Gastrocnemius medialis (tissue), 4 donors: ENCODE measurements around the gene MEF2D.

Experiments used
- POLR2A ChIP-seq, 2 donors: fragments of 450-650 bp; IDR thresholded peaks; one replicate each; pipeline ENCODE4 v1.6.1; 2017; ENCODE audit warnings: antibody characterized with exemption in 2 of 2, mild to moderate bottlenecking in 2 of 2, moderate library complexity in 2 of 2
- TF ChIP-seq, protein P1 (sequence below), 5 experiments: fragments of 450-650 bp in 3 of 5; fragments of 200-600 bp in 2 of 5; sonication (generic) in 2 of 5; IDR thresholded peaks in 4 of 5; conservative IDR thresholded peaks in 1 of 5; 1 replicate in 4 of 5; 2 replicates in 1 of 5; pipeline ENCODE4 v1.5.1; 2016 to 2019; ENCODE audit warnings: antibody characterized with exemption in 5 of 5, mild to moderate bottlenecking in 3 of 5, moderate library complexity in 3 of 5

DNA sequence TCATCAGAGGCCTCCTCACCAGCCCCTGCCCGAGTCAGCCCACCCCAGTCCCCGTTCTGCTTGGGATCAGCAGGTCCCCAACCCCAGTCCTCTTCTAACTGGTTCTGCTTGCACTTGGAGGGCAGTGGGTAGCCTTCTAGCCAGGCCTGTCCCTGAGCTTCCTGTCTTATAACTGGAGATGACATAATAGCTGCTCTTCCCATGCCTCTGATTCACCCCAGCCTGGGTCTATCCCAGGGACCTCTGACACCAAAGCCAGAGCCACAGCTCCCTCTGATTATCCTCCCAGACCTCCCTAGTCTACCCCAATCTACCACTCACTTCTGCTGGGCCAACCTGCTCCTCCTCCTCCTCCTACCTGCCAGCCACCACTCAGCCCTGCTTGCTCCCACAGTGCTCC, 40.4 kb upstream of the MEF2D start:
- TF ChIP-seq, protein P1, sequence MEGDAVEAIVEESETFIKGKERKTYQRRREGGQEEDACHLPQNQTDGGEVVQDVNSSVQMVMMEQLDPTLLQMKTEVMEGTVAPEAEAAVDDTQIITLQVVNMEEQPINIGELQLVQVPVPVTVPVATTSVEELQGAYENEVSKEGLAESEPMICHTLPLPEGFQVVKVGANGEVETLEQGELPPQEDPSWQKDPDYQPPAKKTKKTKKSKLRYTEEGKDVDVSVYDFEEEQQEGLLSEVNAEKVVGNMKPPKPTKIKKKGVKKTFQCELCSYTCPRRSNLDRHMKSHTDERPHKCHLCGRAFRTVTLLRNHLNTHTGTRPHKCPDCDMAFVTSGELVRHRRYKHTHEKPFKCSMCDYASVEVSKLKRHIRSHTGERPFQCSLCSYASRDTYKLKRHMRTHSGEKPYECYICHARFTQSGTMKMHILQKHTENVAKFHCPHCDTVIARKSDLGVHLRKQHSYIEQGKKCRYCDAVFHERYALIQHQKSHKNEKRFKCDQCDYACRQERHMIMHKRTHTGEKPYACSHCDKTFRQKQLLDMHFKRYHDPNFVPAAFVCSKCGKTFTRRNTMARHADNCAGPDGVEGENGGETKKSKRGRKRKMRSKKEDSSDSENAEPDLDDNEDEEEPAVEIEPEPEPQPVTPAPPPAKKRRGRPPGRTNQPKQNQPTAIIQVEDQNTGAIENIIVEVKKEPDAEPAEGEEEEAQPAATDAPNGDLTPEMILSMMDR (IDR thresholded peaks at IDR 0.05 in 4 of 5, conservative IDR thresholded peaks at IDR 0.05 in 1 of 5): no peak
- no peak for TF ChIP-seq POLR2A (IDR thresholded peaks at IDR 0.05)
